GM18868 (cell line): Measurements from ENCODE around the gene RAPGEF5.

ENCODE experiments used
- ATAC-seq: cut with Tn5 transposase; IDR thresholded peaks from one replicate; pipeline ENCODE4 v1.9.1; 2021; ENCODE audit warnings: mild to moderate bottlenecking, moderate library complexity; ENCODE audit not compliant: unreplicated experiment

Gene RAPGEF5

GRCh38 chr7:22129166-22129565 lies 227.8 kb downstream of the RAPGEF5 start:
- ATAC-seq: no peak

- ATAC-seq: no peak
Observed at GRCh38 chr7:22128528-22128920, 228.4 kb downstream of the RAPGEF5 start.

- ATAC-seq: no peak
Observed at GRCh38 chr7:22127835-22128527, 229.0 kb downstream of the RAPGEF5 start.

GRCh38 chr7:22125436-22125835 lies 231.5 kb downstream of the RAPGEF5 start:
- no peak for ATAC-seq

GRCh38 chr7:22124941-22125340 lies 232.0 kb downstream of the RAPGEF5 start:
- no peak for ATAC-seq

GRCh38 chr7:22123139-22123538 lies 233.8 kb downstream of the RAPGEF5 start:
- no peak for ATAC-seq

- no peak for ATAC-seq
Observed at GRCh38 chr7:22121702-22122474, 235.1 kb downstream of the RAPGEF5 start.

- ATAC-seq: no peak
Observed at GRCh38 chr7:22120391-22121053, 236.4 kb downstream of the RAPGEF5 start.

- ATAC-seq: no peak
Observed at GRCh38 chr7:22117222-22117621, 239.7 kb downstream of the RAPGEF5 start.

- ATAC-seq: no peak
Observed at GRCh38 chr7:22116451-22117030, 240.4 kb downstream of the RAPGEF5 start.

GRCh38 chr7:22115689-22116088 lies 241.3 kb downstream of the RAPGEF5 start:
- no peak for ATAC-seq

GRCh38 chr7:22114440-22114981 lies 242.4 kb downstream of the RAPGEF5 start:
- no peak for ATAC-seq

GRCh38 chr7:22113041-22113440 lies 243.9 kb downstream of the RAPGEF5 start:
- no peak for ATAC-seq

- no peak for ATAC-seq
Observed at GRCh38 chr7:22111661-22112060, 245.3 kb downstream of the RAPGEF5 start.

GRCh38 chr7:22110881-22111280 lies 246.1 kb downstream of the RAPGEF5 start:
- no peak for ATAC-seq

- peak; percentile 77 for ATAC-seq
Observed at GRCh38 chr7:22110227-22110839, 246.6 kb downstream of the RAPGEF5 start.

GRCh38 chr7:22109761-22110160 lies 247.2 kb downstream of the RAPGEF5 start:
- no peak for ATAC-seq

GRCh38 chr7:22108151-22108845 lies 248.7 kb downstream of the RAPGEF5 start:
- no peak for ATAC-seq

- ATAC-seq: no peak
Observed at GRCh38 chr7:22105550-22105949, 251.4 kb downstream of the RAPGEF5 start.
